HepG2 (cell line): ENCODE results near the gene ASTE1. TPM values are rescaled to one million over a fixed set of nuclear protein-coding genes. Genes with fewer than 3 reads are reported as not detected.

Experiments
- BRCA1 ChIP-seq: sonication (generic); formaldehyde crosslinking; IDR thresholded peaks from 2 replicates; pipeline ENCODE4 v1.4.0; 2020; ENCODE audit warnings: missing genetic modification reagents
- GABPA ChIP-seq, 2 experiments: IDR thresholded peaks; 2 replicates each; pipeline ENCODE4 v1.6.1; 2011 to 2016; ENCODE audit warnings: low read depth in 2 of 2, low read length in 1 of 2, missing biosample characterization in 1 of 2, missing genetic modification characterization in 1 of 2
- GABPB1 ChIP-seq: IDR thresholded peaks from 2 replicates; pipeline ENCODE4 v1.6.1; 2016; ENCODE audit warnings: mild to moderate bottlenecking, missing genetic modification reagents, moderate library complexity, missing compliant biosample characterization
- KLF15 ChIP-seq: sonication (generic); formaldehyde crosslinking; IDR thresholded peaks from 2 replicates; pipeline ENCODE4 v1.8.1; 2023; ENCODE audit warnings: borderline replicate concordance, mild to moderate bottlenecking, inconsistent platforms, missing genetic modification reagents, mixed read lengths
- KLF6 ChIP-seq: IDR thresholded peaks from 2 replicates; pipeline ENCODE4 v1.8.0; 2016; ENCODE audit warnings: missing biosample characterization, missing genetic modification reagents
- MED1 ChIP-seq: sonication (generic); formaldehyde crosslinking; IDR thresholded peaks from 2 replicates; pipeline ENCODE4 v1.4.0; 2020; ENCODE audit warnings: missing genetic modification reagents
- NCOR1 ChIP-seq: fragments of 200-600 bp; sonication (generic); IDR thresholded peaks from 2 replicates; pipeline ENCODE4 v1.7.0; 2017; ENCODE audit warnings: antibody characterized with exemption, low read length, borderline replicate concordance
- PTBP1 ChIP-seq: fragments of 200-400 bp; formaldehyde crosslinking; IDR thresholded peaks from 2 replicates; pipeline ENCODE4 v1.6.1; 2018; ENCODE audit warnings: low read length, low read depth; ENCODE audit not compliant: poor library complexity, severe bottlenecking
- TOE1 ChIP-seq: sonication (generic); formaldehyde crosslinking; IDR thresholded peaks from 2 replicates; pipeline ENCODE4 v1.4.0; 2020; ENCODE audit warnings: mild to moderate bottlenecking, missing genetic modification reagents
- ZKSCAN1 ChIP-seq: fragments of 150-350 bp; IDR thresholded peaks from 2 replicates; pipeline ENCODE4 v1.6.1; 2014; ENCODE audit warnings: low read length
- ZNF12 ChIP-seq: sonication (generic); formaldehyde crosslinking; IDR thresholded peaks from 2 replicates; pipeline ENCODE4 v1.5.0; 2020; ENCODE audit warnings: missing genetic modification reagents
- ZNF432 ChIP-seq: sonication (generic); formaldehyde crosslinking; IDR thresholded peaks from 2 replicates; pipeline ENCODE4 v1.5.0; 2020; ENCODE audit warnings: missing genetic modification reagents, mild to moderate bottlenecking, borderline replicate concordance
- ZNF510 ChIP-seq: sonication (generic); formaldehyde crosslinking; IDR thresholded peaks from 2 replicates; pipeline ENCODE4 v1.4.0; 2020; ENCODE audit warnings: low read depth, mild to moderate bottlenecking, missing genetic modification reagents
- ZNF546 ChIP-seq: sonication (generic); formaldehyde crosslinking; conservative IDR thresholded peaks from 2 replicates; pipeline ENCODE4 v1.8.1; 2023; ENCODE audit warnings: mild to moderate bottlenecking, missing genetic modification reagents
- ZNF605 ChIP-seq: sonication (generic); formaldehyde crosslinking; IDR thresholded peaks from 2 replicates; pipeline ENCODE4 v1.8.0; 2022; ENCODE audit warnings: mild to moderate bottlenecking, missing genetic modification reagents
- ZNF816 ChIP-seq: sonication (generic); formaldehyde crosslinking; IDR thresholded peaks from 2 replicates; pipeline ENCODE4 v1.8.0; 2022; ENCODE audit warnings: missing genetic modification reagents, mild to moderate bottlenecking, borderline replicate concordance
- ZSCAN25 ChIP-seq: sonication (generic); formaldehyde crosslinking; IDR thresholded peaks from 2 replicates; pipeline ENCODE4 v1.8.0; 2022; ENCODE audit warnings: mild to moderate bottlenecking, missing genetic modification reagents
- polyA plus RNA-seq, 8 experiments: library from polyadenylated mRNA; depleted of rRNA in 3 of 8; stranded (reverse) in 7 of 8; unstranded in 1 of 8; fragments of >200 nt; fragmentation: Illumina TruSeq in 4 of 8; extraction: Trizol in 4 of 8; gene quantifications; 2 replicates each; pipeline versions ENCODE4 v1.2.1 to v1.2.3, GENCODE V29; 2011 to 2016; ENCODE audit warnings: low read depth in 4 of 8, missing spikeins in 1 of 8, mixed read lengths in 1 of 8; ENCODE audit not compliant: insufficient read depth in 1 of 8
- total RNA-seq, 5 experiments: library from RNA; depleted of rRNA; stranded (reverse); fragments of >200 nt; fragmentation: Illumina TruSeq; extraction: Trizol; gene quantifications; 2 replicates each; pipeline ENCODE4 v1.2.3, GENCODE V29; 2016; ENCODE audit warnings: low read depth in 1 of 5
- TF ChIP-seq, protein P1 (sequence below): sonication (generic); formaldehyde crosslinking; IDR thresholded peaks from 2 replicates; pipeline ENCODE4 v1.4.0; 2020; ENCODE audit warnings: missing genetic modification reagents
- TF ChIP-seq, protein P2 (sequence below): sonication (generic); formaldehyde crosslinking; IDR thresholded peaks from 2 replicates; pipeline ENCODE4 v1.4.0; 2020; ENCODE audit warnings: missing genetic modification reagents
- TF ChIP-seq, protein P3 (sequence below): sonication (generic); formaldehyde crosslinking; IDR thresholded peaks from 2 replicates; pipeline ENCODE4 v1.5.1; 2020; ENCODE audit warnings: missing genetic modification reagents, mild to moderate bottlenecking, borderline replicate concordance
- TF ChIP-seq, protein P4 (sequence below): sonication (generic); formaldehyde crosslinking; IDR thresholded peaks from 2 replicates; pipeline ENCODE4 v1.4.0; 2020; ENCODE audit warnings: missing genetic modification reagents

Gene ASTE1
- total and polyA plus RNA-seq, 2 of the 13 experiments (the other 11 are each of a cell fraction or from before 2014, with no cell fraction given): 4.0 to 7.9 TPM

DNA sequence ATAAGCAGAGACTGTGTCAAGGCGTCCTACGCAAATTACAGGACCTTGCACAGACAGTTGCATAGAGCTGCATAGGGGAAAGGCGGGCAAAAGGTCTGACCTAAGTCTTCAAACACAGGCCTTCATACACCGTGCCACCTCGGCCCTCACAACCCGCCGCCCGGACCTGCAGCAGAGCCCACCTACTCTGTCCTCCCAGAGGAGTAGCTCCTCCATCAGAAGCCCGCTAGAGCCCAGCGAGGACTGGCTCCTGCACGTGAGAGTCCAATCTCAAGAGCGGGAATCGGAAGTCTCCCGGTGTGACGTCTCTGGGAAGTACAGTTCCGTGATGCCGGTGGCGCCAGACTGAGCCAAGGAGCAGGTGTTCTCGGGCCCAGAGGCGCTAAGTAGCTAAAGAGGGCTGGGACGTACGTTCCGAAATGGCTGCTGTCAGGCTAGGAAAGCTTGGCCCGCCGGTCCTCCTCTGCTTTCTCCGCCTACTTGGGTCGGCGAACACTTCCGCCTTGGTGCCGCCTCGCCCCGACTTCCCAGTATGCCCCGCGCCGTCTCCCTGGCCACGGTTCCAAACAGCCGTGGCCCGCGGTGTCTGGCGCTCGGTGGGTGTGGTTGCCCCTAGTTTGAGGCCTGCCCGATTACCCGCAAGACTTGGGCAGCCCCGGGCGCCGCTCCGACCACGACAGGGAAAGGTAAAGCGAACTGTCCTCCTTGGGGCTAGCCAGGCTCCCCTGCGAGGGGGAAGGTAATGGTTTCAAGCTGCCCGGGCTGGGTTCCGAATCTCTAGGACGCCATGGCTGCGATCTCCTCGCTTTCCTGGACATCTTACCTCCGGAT lies at the start of gene ASTE1, which contains the start of gene NEK11 (continued):
- TF ChIP-seq, protein P1, sequence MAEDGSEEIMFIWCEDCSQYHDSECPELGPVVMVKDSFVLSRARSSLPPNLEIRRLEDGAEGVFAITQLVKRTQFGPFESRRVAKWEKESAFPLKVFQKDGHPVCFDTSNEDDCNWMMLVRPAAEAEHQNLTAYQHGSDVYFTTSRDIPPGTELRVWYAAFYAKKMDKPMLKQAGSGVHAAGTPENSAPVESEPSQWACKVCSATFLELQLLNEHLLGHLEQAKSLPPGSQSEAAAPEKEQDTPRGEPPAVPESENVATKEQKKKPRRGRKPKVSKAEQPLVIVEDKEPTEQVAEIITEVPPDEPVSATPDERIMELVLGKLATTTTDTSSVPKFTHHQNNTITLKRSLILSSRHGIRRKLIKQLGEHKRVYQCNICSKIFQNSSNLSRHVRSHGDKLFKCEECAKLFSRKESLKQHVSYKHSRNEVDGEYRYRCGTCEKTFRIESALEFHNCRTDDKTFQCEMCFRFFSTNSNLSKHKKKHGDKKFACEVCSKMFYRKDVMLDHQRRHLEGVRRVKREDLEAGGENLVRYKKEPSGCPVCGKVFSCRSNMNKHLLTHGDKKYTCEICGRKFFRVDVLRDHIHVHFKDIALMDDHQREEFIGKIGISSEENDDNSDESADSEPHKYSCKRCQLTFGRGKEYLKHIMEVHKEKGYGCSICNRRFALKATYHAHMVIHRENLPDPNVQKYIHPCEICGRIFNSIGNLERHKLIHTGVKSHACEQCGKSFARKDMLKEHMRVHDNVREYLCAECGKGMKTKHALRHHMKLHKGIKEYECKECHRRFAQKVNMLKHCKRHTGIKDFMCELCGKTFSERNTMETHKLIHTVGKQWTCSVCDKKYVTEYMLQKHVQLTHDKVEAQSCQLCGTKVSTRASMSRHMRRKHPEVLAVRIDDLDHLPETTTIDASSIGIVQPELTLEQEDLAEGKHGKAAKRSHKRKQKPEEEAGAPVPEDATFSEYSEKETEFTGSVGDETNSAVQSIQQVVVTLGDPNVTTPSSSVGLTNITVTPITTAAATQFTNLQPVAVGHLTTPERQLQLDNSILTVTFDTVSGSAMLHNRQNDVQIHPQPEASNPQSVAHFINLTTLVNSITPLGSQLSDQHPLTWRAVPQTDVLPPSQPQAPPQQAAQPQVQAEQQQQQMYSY: no peak
- TF ChIP-seq ZSCAN25 (CRISPR knock-in tag) (no peak), MED1 (CRISPR knock-in tag) (peak; percentile 38; the same call in 1 of the 2 replicates), ZNF816 (CRISPR knock-in tag) (no peak), KLF15 (CRISPR knock-in tag) (no peak), ZKSCAN1 (no peak), ZNF510 (CRISPR knock-in tag) (peak; percentile 54; the same call in 1 of the 2 replicates), PTBP1 (no peak), ZNF546 (peak; percentile 73), ZNF12 (CRISPR knock-in tag) (no peak), ZNF432 (CRISPR knock-in tag) (no peak), ZNF605 (CRISPR knock-in tag) (peak; percentile 47), KLF6 (CRISPR knock-in tag) (peak; percentile 86), TOE1 (no peak), NCOR1 (no peak), GABPB1 (CRISPR knock-in tag) (peak; percentile 94), GABPA (IDR thresholded peaks at IDR 0.05; ENCODE audit: low read depth, low read length) (peak; percentile 61), GABPA (CRISPR knock-in tag; IDR thresholded peaks at IDR 0.05; ENCODE audit: low read depth) (peak; percentile 88), BRCA1 (CRISPR knock-in tag) (no peak)
- TF ChIP-seq, protein P2, sequence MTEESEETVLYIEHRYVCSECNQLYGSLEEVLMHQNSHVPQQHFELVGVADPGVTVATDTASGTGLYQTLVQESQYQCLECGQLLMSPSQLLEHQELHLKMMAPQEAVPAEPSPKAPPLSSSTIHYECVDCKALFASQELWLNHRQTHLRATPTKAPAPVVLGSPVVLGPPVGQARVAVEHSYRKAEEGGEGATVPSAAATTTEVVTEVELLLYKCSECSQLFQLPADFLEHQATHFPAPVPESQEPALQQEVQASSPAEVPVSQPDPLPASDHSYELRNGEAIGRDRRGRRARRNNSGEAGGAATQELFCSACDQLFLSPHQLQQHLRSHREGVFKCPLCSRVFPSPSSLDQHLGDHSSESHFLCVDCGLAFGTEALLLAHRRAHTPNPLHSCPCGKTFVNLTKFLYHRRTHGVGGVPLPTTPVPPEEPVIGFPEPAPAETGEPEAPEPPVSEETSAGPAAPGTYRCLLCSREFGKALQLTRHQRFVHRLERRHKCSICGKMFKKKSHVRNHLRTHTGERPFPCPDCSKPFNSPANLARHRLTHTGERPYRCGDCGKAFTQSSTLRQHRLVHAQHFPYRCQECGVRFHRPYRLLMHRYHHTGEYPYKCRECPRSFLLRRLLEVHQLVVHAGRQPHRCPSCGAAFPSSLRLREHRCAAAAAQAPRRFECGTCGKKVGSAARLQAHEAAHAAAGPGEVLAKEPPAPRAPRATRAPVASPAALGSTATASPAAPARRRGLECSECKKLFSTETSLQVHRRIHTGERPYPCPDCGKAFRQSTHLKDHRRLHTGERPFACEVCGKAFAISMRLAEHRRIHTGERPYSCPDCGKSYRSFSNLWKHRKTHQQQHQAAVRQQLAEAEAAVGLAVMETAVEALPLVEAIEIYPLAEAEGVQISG (CRISPR knock-in tag): peak; percentile 85; the same call in 1 of the 2 replicates
- TF ChIP-seq, protein P3, sequence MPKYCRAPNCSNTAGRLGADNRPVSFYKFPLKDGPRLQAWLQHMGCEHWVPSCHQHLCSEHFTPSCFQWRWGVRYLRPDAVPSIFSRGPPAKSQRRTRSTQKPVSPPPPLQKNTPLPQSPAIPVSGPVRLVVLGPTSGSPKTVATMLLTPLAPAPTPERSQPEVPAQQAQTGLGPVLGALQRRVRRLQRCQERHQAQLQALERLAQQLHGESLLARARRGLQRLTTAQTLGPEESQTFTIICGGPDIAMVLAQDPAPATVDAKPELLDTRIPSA (CRISPR knock-in tag): 0 out of 2 replicates have a peak, but pooled peaks have one; percentile 18
- TF ChIP-seq, protein P4, sequence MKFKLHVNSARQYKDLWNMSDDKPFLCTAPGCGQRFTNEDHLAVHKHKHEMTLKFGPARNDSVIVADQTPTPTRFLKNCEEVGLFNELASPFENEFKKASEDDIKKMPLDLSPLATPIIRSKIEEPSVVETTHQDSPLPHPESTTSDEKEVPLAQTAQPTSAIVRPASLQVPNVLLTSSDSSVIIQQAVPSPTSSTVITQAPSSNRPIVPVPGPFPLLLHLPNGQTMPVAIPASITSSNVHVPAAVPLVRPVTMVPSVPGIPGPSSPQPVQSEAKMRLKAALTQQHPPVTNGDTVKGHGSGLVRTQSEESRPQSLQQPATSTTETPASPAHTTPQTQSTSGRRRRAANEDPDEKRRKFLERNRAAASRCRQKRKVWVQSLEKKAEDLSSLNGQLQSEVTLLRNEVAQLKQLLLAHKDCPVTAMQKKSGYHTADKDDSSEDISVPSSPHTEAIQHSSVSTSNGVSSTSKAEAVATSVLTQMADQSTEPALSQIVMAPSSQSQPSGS: peak; percentile 43; the same call in 1 of the 2 replicates
